ENCODE results near the gene UBXN10. TPM values are rescaled to one million over a fixed set of nuclear protein-coding genes. Genes with fewer than 3 reads are reported as not detected.
A peak's percentile ranks its signal among the peaks of the same experiment; 100 is the strongest.

Gene UBXN10
- total RNA-seq, 1 experiment from 2014 or later, result not detected

GRCh38 chr1:20183035-20183434 lies 2.9 kb upstream of the UBXN10 start:
- DNase-seq (ENCODE audit: low read depth), result no peak

DNA sequence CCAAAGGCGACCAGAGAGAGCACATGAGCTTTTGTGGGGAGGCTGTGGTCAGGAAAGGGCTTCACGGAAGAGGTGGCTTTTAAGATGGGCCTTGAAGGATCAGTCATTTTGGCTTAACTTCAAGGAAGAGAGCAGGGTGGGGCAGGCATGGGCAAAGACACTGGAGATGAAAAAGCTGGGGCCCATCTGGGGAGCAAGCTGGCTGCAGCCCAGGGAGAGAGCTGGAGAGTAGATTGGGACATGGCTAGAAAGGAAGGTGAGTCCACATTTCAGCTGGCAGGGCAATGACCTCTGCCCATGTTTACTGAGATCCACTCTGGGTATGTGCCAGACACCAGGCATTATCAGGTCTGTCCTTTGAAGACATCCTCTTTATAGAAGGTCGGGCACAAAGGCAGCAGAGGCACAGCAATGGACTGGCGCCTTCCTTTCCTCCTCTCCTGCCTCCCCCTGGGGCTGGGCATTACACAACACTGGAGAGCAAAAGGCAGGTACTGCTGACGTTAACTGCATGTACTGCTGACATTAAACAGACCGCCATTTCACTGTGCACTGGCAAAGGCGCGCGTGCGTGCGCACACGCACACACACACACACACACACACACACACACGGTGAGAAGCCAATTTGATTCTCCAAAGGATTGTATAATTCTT lies 2.2 kb upstream of the UBXN10 start:
- DNase-seq (ENCODE audit: low read depth), result no peak

DNA sequence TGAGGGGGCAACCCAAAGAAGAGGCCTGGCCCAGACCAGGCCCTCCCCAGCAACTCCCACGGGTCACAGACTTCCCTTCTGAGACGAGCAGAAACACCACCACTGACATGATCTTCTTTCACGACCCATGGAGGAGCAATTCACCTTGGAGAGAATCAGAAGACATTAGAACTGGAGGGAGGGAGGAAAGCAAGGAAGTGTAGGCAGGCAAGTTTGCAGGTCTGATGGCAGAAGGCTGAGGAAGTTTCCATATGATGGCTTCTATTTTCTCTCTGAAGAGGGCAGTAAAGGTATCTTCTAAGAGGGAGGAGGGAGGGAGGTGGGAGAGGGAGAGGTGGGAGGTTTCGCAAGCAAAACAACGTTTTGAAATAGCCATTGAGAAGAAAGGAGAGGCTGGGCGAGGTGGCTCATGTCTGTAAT lies 1.4 kb upstream of the UBXN10 start:
- no peak for DNase-seq (ENCODE audit: low read depth)

GRCh38 chr1:20184997-20185833 lies 681 bp upstream of the UBXN10 start:
- DNase-seq (ENCODE audit: low read depth), result no peak

- DNase-seq (ENCODE audit: low read depth), result peak; percentile 14
These were observed 1.4 kb downstream of the UBXN10 start for GRCh38 chr1:20187103-20187812.

DNA sequence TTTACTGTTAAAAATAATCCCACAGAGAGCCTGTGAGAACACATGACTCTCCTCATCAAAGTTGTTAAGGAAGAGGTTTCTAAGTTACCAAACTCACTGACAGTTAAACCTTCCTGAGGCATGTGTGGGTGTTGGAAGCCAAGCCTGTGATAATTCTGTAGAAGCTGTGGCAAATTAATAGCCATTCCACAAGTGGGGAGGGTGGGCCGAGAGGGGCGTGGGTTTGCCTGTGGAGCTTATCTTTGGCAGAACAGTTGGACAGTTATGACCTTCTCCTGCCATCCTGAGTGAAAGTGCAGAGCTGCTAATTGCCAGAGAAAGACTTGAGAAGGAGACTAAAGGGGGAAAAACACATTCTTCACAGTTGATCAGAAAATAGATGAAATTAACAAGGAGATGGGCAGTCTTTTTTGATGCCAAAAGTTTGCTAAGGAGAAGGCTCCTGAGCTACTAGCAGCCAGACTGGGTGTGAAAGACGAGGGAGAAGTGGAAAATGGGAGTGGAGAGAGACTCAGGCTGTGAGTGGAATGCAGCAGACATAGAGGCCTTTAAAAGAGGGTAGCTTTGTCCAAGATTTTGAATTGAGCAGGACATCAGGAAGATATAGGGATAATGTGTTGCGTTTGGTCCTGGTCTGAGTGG lies 2.0 kb downstream of the UBXN10 start:
- no peak for DNase-seq (ENCODE audit: low read depth)

DNA sequence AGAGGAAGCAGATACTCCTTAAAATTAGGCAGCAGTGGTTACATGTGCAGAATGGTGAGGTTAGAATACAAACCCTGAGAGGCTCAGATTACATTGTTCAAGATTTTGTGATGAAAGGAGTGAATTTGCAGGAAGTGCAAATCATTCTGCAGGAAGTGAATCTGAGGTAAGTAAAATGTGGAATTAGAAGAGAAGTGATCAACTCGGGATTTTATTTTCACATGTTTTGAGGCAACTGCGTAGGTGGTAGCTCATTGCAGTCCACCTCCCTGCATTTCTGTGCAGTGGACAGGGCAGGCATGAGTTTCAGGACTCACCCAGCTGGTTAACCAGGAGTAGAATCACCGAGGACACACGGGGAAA lies 2.5 kb downstream of the UBXN10 start:
- no peak for DNase-seq (ENCODE audit: low read depth)

GRCh38 chr1:20189664-20190063 lies 3.8 kb downstream of the UBXN10 start:
- no peak for DNase-seq (ENCODE audit: low read depth)

DNA sequence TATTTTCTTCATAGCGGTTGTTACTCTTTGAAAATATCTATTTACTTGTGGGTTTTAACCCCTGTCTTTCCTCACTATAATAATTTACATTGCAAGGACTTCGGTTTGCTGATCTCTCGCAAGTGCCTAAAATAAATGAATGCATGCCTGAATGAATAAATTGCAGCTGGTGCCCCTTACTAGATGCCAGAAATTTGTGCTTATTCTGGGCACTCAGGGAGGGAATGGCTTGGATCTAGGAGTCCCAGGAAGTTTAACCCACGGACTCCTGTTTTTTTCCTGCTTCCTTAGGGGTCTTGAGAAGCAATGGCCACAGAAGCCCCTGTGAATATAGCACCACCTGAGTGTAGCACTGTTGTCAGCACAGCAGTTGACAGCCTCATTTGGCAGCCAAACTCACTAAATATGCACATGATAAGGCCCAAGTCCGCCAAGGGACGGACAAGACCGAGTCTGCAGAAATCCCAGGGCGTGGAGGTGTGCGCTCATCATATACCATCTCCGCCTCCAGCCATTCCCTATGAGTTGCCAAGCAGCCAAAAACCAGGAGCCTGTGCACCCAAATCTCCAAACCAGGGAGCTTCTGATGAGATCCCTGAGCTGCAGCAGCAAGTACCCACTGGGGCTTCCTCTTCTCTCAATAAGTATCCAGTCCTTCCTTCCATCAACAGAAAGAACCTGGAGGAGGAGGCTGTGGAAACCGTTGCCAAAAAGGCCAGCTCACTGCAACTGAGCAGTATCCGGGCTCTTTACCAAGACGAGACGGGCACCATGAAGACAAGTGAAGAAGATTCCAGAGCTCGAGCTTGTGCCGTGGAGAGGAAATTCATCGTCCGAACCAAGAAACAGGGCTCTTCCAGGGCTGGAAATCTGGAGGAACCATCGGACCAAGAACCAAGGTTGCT lies 4.6 kb downstream of the UBXN10 start:
- DNase-seq (ENCODE audit: low read depth), result no peak

DNA sequence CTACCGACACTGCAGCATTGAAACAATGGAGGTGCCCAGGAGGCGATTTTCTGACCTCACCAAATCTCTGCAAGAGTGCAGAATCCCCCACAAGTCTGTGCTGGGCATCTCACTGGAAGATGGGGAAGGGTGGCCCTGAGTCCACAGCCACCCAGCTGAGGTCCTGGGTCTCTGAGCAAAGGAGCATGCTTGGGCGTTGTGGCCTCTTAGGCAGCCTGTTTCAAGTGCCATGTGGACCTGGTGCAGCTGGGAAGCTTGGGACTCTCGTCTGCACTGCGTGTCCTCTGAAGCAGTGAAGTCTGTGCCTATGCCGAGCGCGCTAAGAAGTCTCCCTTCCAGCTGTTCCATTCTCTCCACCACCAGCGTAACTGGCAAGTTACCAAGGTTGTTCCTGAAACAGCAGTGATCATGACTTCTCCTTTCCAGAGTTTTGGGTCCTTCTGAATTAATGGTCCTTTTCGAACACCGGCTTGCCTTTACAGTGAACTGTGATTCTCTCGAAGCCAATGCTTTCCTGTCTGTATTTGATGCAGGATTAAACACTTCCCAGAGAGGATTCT lies 5.5 kb downstream of the UBXN10 start:
- DNase-seq (ENCODE audit: low read depth), result no peak

GRCh38 chr1:20192364-20192763 lies 6.5 kb downstream of the UBXN10 start:
- DNase-seq (ENCODE audit: low read depth), result peak; percentile 32

DNA sequence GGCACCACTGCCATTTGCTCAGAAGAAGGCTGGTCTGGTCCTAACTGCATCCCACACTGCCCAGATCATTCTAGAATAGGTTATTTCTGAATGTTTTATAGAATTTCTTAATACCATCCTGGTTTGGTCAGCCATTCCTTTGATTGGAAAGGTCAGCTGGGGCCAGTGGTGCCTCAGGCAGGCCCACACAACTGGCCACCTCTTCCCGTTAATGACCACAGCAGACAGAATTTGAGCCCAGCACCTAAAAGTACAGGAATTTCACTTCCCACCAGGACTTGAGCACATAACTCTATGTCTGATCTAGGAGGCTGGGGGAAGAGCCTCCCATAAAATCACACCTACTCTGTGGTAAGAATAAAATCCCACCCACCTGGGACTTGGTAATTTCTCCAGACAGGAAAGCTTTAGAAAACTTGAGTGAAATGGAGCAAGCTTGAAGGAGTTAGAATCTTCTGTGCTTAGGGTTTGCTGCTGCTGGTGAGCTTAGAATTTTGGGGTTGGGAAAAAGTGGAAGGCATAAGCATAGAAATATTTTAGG lies 7.0 kb downstream of the UBXN10 start:
- no peak for DNase-seq (ENCODE audit: low read depth)

DNA sequence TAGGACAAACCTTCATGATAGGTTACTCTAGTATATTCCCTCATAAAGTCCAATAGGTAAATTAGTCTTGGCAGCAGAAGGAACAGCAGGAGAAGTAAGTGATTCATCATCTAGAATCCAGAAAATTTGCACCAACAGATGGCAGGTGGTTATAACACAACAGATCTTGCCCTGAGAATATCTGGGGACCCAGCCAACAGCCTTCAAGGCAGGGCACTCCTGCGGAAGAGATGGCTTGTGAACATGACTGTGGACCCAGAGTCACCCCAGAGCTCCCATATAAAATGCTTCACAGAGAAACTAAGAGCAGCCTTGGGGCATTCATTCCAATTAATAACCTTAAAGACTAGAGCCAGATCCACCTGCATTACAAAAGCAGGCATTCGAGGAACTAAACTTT lies 8.3 kb downstream of the UBXN10 start:
- DNase-seq (ENCODE audit: low read depth), result peak; percentile 32

DNA sequence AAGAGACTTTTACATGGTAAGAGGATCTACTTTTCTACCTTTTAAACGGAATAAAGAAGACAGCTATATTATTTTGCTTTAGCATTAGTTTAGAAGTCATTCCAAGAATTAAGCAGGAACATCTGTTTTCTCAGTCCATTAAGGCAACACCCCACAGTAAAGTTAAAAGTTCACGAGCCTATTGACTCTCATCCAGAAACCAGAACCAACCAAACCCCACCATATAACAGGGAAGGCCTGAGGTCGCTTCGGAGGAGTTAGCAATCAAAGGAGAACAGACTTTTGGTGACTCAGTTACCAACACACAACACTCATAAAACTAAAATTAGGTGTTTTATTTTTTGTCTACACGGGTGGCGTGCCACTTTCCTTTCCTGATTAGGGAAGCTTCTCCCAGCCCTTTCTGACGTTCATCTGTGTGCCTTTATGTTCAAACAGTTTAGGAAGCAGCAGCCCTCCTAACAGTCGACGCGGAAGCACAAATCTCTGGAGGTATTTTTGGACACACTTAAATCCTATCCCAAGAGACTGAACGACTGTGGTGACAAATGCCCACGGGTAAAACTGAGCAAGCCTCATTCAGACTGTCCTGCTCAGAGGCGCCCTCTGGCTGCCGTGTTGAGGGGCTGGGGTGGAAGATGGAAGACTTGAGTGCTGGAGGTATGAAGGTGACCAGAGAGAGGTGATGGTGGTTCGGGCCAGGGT lies 9.0 kb downstream of the UBXN10 start:
- peak; percentile 57 for DNase-seq (ENCODE audit: low read depth)

- no peak for DNase-seq (ENCODE audit: low read depth)
These were observed 9.5 kb downstream of the UBXN10 start for GRCh38 chr1:20195462-20195780.

GRCh38 chr1:20197329-20197791 lies 11.5 kb downstream of the UBXN10 start:
- no peak for DNase-seq (ENCODE audit: low read depth)

DNA sequence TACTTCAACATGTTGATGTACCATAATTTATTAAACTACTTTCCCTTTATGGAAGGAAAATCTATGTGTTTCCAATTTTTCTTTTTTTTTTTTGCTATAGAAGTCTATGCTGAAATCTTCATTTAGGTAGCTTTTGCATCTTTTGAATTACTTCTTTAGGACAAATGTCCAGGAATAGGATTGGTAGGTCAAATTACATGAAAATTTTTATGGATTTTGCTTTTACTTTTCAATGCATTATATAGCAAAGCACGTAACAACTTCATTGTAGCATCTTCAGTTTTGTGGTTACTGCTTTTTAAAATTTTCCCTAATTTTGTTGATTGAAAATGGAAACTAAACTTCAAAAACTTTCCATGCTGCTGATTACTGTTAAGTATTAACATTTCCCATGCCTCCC lies 12.4 kb downstream of the UBXN10 start:
- no peak for DNase-seq (ENCODE audit: low read depth)

DNA sequence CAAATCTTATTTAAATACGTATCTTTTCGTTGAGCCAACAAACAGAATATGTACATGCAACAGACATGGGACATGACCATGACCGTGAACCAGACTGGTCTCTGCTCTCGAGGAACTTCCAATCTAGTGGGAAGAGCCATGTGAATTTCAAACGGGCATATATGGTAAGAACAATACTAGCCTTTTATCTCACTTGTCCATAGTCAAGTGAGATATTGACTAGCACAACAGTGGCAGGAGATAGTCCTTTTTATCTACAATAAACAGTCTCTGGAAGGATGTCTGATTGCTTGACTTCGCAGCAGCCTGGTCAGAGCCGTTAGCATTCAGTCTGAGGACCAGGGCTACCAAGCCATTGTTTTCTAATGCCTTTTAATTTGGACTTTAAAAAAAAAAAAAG lies 13.0 kb downstream of the UBXN10 start:
- DNase-seq (ENCODE audit: low read depth), result no peak

DNA sequence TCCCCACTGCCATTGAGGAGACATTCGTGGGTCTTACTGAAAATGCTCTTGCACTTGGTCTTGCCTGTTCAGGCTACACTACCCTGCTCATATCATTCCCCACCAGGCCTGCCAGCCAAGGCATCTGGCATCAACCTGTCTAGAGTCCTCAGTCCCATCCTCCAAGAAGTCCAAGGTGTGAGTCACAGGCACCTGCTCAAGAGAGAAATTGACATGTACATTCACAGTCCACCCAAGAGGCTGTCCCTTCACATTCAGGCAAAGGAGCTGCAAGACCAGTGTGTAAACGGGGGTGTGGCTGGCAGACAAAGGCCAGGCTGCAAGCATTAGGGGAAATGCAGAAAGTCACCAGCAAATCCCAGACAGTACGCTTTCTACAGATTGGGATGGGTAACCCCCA lies 13.5 kb downstream of the UBXN10 start:
- no peak for DNase-seq (ENCODE audit: low read depth)

DNA sequence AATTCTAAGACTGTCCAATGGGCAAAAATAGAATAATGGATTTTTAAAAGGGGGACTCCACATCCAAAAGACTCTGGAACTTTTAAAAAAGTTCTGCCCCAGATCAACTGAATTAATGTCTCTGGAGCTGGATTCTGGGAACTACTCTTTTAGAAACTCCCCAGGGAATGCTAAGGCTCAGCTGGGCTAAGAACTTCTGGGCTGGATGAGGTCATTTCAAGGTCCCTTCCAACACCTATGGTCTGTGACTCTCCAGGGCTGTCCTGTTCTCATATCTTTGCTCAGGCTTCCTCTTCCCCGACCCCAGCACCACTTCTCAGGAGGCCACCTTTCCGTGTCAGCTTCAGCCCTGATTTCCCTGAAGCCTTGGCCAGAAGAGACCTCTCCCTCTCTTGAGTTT lies 13.9 kb downstream of the UBXN10 start:
- no peak for DNase-seq (ENCODE audit: low read depth)

All from M059J (cell line).